Kasumi-1 (cell line): Measurements from ENCODE around the gene SLU7.

Experiments
- DNase-seq, 2 experiments: peaks; one replicate each; lab custom pipeline; 2025; lab: John Stamatoyannopoulos, UW

The SLU7 gene

DNA sequence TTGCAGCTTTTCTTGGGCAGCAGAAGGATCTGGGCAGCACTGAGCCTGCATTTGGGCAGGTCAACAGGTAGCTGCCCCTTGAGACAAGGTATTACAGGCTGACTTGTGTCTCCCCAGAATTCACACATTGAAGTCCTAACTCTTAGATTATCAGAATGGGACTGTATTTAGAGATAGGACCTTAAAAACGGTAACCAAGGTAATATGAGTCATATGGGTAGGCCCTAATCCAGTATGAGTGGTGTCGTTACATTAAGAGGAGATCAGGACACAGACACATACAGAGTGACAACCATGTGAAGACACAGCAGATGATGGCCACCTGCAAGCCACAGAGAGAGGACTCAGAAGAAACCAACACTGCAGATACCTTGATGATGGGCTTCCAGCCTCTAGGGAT is 51.6 kb downstream of the SLU7 start:
- no peak for DNase-seq

DNA sequence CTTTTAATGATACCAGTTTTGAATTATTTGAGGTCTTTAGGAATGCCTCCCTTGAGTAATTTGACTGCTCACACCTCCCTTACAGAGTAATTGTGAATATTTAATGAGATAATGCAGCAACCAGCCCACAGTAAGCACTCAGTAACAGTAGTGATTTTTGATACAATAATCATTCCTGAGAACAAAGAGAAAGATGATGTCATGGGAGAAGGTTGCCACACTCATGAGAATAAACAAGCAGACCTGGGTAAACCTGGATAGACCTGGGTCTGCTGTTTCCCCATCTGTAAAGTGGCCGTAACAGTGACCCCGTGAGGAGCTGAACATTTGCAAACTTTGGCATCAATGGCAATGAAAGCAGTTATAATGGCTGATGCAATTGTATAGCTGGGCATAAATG is 52.7 kb downstream of the SLU7 start:
- no peak for DNase-seq

DNA sequence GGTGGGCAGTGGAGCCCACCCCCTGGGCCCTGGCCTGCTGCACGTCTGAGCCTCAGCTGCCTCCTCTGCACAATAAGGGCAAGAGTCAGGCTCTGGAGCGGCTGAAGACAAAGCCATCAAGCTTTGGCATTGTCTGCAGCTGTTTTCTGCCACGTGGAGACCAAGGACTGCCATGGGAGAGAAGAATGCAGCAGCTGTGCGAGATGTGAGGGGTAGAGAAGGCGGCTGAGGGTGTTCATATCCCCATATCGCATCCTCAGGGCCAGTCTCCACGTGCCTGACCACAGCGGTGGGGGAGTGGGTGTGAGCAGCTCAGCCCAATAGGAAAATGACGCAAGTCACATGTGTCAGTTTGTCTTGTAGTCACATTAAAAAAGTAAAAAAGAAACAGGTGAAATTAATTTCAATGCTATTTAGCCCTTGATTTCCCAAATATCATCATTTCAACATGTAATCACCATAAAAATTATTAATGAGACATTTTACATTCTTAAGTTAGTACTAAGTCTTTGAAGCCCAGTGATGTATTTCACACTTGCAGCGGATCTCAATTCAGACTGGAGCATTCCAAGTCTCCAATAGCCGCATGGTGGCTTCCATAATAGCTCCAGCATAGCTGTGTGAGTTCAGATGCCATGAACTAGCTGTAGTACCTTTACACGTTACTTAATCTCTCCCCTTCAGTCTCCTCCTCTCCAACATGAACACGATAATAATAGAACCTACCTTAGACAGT is 55.1 kb downstream of the SLU7 start:
- no peak for DNase-seq

DNA sequence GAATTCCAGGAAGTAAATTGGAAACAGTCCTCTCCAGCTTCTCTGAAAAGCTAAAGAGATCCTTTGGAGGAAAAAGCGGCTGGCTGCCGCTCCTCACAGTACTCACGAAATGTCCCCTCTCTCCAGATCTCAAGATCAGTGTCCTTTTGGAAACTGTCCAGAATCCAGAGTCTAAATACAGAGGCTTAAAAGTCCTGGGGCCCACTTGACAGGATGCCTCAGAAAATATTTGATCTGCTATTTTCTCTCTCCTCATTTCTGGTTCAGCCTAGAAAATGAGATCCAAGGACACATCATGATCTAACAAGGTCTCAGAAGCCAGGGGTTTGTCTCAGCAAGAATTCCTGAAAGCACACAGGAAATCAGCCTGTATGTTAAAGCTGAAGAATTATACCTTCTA is 55.7 kb downstream of the SLU7 start:
- no peak for DNase-seq

DNA sequence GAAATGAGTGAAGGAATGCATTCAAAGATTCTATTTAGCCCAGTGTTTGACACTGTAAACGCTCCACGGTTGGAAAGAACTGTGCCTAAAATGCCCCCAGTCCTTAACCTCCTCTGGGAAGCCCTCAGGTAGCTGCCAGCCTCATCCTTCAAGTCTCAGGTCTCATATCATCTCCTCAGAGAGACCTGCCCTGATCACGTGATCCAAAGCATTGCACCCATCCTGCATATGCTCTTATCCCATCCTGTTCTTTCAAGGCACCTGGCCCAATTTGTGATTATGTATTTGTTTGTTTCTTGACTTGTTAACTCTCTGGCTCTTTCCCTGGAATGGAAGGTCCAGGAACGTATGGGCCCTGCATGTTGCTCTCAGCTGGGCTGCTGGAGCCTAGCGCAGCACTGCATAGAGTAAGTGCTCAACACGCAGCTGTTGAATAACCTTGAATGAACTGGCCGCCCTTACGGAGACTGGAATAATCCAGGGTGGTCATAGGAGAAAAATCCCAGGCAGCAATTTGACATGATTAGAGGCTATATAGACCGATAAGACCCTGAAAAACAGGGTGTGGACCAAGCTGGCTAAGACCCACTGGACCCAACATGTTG is 57.2 kb downstream of the SLU7 start:
- no peak for DNase-seq

DNA sequence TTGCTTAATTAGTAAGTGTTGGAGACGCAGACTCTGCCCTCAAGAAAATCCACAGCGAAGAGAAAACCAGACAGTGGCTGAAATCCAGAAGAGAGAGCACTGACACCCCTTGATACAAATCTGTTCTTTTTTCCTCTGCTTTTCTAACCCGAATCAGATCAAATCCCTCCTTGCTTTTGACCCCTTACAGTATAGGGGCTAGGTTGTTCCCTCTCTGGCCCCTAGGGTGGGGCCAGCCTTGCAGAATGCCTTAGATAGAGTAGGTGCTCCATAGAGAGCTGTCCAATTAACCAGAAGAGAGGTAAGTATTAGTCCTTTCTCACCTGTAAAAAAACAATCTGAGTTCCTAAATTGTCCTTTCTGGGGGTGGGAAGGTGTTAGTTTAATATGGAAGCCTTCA is 58.6 kb downstream of the SLU7 start:
- no peak for DNase-seq

DNA sequence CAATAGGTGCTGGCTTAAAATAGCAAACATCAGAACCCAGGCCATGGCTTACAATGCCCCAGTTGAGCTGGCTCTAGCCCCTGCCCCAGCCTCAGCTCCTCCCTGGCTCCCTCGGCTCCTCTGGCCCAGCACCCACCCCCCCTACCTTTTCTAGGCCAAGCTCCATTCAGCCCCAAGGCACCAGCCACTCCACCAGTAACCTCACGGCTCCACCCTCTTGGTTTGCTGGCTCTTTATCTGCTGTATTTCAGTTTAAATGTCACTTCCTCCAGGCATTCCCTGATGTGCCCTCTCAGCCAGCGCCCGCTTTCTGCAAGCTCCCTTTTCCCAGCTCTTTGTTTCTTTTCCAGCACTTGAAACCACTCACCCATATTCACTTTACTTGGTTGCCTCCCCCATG is 59.1 kb downstream of the SLU7 start:
- no peak for DNase-seq

DNA sequence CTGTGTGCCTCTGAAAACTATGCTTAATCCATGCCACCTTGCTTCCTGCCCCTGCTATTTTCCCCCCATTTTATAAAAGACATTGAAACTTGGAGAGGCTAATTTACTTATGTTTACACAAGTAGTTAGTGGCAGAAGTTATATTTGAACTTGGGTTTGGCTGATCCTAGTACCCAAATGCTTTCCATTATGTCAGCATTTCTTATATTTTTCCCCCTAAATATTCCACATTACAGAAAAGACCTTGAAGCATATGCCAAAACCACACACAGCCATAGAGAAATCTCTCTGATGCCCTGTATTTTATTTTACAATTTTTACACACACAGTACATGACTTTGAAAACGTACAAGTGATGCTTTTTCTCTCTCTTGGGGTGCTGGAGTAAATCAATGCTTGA is 59.6 kb downstream of the SLU7 start:
- DNase-seq: no peak

DNA sequence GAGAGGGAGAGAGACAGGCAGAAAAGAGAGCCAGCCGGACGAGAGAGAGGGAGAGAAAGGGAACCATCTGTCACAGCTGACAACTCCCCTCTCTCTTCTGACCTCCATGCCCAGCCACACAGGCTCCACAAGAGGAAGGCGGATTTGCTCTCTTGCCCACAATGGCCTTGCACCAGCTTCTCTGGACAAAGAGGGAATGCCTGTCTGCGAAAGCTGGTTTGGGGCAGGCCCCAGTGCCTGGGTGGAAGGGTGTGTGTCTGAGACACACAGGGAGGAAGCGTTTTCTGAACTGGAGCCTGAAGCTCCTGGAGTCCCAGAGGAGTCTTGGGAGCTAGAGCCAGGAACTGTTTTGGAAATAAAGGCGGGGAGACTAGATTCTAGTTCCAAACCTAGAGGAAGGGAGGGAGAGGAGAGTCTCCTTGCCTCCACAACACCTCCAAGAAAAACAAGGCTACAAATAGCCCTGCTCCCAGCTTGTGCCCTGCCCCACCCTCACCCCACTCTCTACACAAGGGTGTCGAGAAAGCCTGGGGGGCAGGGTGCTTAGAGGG is 60.9 kb downstream of the SLU7 start:
- DNase-seq: no peak

DNA sequence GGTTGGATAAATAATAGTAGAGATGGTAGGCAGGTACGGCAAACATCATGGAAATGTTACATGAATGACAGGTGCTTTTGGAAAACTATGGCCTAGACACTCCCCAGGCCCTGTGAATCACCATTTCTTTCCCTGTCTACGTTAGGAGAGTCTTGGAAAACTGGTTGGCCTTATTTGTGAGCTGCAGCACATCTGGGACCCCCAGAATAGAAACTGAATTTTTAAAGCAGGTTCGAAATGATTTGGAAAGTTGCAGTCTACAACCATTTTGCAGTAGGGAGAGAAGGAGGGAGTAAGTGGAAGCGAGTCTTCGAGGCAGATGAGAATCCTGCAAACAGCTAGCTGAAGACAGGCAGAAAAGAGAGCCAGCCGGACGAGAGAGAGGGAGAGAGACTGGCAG is 61.5 kb downstream of the SLU7 start:
- no peak for DNase-seq

DNA sequence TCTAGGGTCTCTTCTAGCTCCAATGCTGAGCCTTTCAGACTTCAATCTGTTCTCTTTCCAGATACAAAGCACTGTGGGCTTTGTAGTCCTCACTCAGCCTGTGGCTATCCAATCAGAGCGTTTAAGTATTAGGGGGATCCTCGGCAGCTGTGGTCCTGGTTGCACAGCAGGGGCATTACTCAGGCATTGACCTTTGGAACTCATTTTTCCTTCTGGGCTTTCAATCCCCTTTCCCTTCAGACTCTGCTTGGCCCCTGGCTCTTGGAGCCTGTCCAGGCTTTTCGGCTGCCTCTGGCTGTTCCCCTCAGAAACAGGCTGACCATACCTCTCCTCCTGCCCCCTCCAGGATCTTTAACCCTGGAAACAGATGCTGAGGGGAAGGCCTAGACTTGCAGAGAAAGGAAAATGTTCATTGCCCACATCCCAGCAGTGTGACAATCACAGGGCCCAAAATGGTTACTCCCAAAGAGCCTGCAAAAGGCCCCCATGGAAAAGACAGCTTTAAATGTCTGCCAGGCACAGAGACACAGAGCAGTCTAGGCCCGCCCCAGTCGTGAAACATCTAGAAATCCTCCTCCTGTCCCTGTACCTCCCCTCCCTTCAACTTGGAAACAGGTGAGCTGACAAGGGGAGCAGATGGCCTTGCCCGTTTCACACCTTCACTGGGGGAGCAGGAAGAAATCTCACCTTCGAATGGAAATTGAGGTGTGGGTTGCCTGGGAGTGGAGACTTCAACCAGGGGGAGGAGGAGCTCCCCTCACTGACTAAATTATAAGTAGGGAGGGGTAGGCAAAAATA is 62.1 kb downstream of the SLU7 start:
- no peak for DNase-seq

DNA sequence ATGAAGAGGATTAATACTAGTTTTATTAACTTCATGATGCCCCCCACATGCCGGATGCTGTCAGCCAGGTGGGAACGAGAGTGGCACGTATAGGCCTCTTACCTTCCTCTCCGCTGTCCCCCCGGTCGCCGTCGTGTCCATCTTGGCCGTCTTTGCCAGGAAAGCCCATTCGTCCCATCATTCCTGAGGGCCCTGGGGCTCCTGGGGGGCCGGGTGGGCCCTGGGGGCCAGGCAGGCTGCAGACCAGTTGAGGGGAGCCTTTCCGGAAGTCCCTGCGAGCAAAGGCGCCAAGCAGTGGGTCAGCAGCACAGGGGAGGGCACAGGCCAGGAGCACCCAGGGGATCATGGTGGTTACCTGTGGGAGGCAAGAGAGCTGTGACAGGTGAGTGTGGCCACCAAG is 64.2 kb downstream of the SLU7 start:
- DNase-seq: no peak

DNA sequence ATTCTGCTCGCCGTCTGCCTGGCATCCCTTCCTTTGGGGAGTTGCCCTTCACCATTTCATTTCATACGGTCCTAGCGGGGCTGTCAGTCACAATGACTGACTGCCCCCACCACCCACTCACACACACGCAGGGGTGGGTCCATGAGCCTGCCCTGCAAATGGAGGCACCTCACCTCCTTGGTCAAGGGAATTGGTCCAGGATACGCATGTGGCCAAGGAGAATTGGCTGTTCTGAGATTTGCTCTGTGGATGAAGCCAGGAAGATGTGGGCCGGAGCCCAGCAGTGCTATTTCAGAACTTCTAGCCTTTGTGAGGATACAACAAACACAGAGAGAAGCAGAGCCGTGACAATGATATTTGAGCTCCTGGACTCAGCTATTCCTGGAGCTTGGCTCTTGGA is 65.5 kb downstream of the SLU7 start:
- no peak for DNase-seq

DNA sequence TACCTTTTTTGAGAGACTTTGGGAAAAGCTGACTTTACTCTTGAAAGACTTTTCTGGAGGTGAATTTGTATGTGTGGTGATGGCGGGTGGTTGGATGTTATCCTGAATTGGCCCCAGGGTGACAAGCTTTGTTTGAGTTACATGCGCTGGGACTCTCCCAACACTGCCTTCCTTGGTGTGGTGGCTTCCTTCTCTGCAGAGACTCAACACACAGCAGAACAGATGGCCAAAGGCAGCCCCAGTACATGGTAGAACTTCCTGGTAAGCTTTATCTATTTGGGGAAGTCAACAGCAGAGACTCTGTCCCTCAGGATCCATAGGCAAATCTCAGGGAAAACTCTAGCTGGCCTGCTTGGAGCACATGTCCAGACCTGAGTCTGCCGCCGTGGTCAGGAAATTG is 66.6 kb downstream of the SLU7 start:
- no peak for DNase-seq
